Loucy (cell line): ENCODE results near the gene USP34.
"Not testable (repeated sequence)": the region's sequence is repeated elsewhere in the genome, so short reads cannot be mapped to it uniquely, and the experiment has no call there.

ENCODE experiments used
- H2AFZ ChIP-seq: fragments of 200-600 bp; sonication (generic); 2 replicates; pipeline ENCODE4 v1.6.0; 2016; ENCODE audit warnings: antibody characterized with exemption, mild to moderate bottlenecking, low read length, moderate library complexity
- H3F3A ChIP-seq: fragments of 200-600 bp; 2 replicates; pipeline ENCODE4 v1.6.0; 2016; ENCODE audit warnings: antibody characterized with exemption, low read depth, mild to moderate bottlenecking
- H3K27me3 ChIP-seq: fragments of 200-600 bp; sonication (generic); 2 replicates; pipeline ENCODE4 v1.6.1; 2014; ENCODE audit warnings: low read length, mild to moderate bottlenecking; ENCODE audit not compliant: insufficient read depth, poor library complexity, severe bottlenecking
- H3K36me3 ChIP-seq: fragments of 200-600 bp; sonication (generic); 2 replicates; pipeline ENCODE4 v1.6.1; 2016; ENCODE audit warnings: low read length; ENCODE audit not compliant: insufficient read depth
- H3K4me1 ChIP-seq: fragments of 200-600 bp; sonication (generic); 2 replicates; pipeline ENCODE4 v1.5.1; 2014; ENCODE audit warnings: low read length, mild to moderate bottlenecking; ENCODE audit not compliant: insufficient read depth, poor library complexity, severe bottlenecking
- H3K4me2 ChIP-seq: fragments of 200-600 bp; sonication (generic); 2 replicates; pipeline ENCODE4 v1.6.0; 2014; ENCODE audit warnings: antibody characterized with exemption, low read length, low read depth, mild to moderate bottlenecking; ENCODE audit not compliant: poor library complexity, severe bottlenecking
- H3K4me3 ChIP-seq: fragments of 200-600 bp; sonication (generic); 2 replicates; pipeline ENCODE4 v1.5.1; 2014; ENCODE audit warnings: low read length, mild to moderate bottlenecking, mixed read lengths; ENCODE audit not compliant: poor library complexity, severe bottlenecking
- H3K79me2 ChIP-seq: fragments of 200-600 bp; sonication (generic); 2 replicates; pipeline ENCODE4 v1.6.1; 2014; ENCODE audit warnings: low read length; ENCODE audit not compliant: insufficient read depth
- H3K9ac ChIP-seq: fragments of 200-600 bp; sonication (generic); 2 replicates; pipeline ENCODE4 v1.6.0; 2014; ENCODE audit warnings: mild to moderate bottlenecking, low read depth, low read length, moderate library complexity; ENCODE audit not compliant: poor library complexity, severe bottlenecking
- H3K9me2 ChIP-seq: fragments of 200-600 bp; sonication (generic); replicated peaks from 2 replicates; pipeline ENCODE4 v1.6.1; 2016; ENCODE audit warnings: low read depth, low read length, mixed read lengths
- H3K9me3 ChIP-seq: fragments of 200-600 bp; sonication (generic); 2 replicates; pipeline ENCODE4 v1.6.1; 2014; ENCODE audit warnings: mild to moderate bottlenecking, antibody characterized with exemption, low read length, low read depth; ENCODE audit not compliant: insufficient read depth
- H4K20me1 ChIP-seq: fragments of 200-600 bp; sonication (generic); 2 replicates; pipeline ENCODE4 v1.6.0; 2014; ENCODE audit warnings: antibody characterized with exemption, low read length, mild to moderate bottlenecking; ENCODE audit not compliant: insufficient read depth, poor library complexity, severe bottlenecking
- CTCF ChIP-seq: fragments of 200-600 bp; sonication (generic); conservative IDR thresholded peaks from 2 replicates; pipeline ENCODE4 v1.5.1; 2014; ENCODE audit warnings: mild to moderate bottlenecking, antibody characterized with exemption, low read length
- EZH2phosphoT487 ChIP-seq: fragments of 200-600 bp; IDR thresholded peaks from 2 replicates; pipeline ENCODE4 v1.6.1; 2018; ENCODE audit warnings: antibody characterized with exemption, mild to moderate bottlenecking, moderate library complexity, borderline replicate concordance

The USP34 gene

DNA sequence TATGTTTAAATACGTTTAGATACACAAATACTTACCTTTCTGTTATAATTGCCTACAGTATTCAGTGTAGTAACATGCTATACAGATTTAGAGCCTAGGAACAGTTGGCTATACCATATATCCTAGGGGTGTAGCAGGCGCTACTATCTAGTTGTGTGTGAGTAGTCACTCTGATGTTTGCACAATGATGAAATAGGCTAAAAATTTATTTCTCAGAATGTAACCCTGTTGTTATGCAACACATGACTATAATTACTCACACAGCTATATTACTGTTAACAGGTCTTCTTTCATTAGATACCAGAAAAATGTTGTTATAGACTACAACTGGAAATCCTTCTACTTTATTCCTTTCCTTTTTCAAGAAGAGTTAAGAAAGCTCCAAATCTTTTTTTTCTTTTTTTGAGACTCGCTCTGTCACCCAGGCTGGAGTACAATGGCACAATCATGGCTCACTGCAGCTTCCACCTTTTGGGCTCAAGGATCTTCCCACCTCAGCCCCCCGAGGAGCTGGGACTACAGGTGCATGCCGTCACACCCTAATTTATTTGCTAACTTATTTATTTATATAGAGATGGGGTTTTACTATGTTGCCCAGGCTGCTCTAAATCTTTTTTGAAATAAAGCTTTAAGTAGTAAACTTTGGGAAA lies 260.4 kb downstream of the USP34 start:
- no peak overlapping the region for H3K4me3 ChIP-seq
- no peak overlapping the region for H3K9ac ChIP-seq
- no peaks in the 10 kb centered on the region for H3K79me2 ChIP-seq
- no peaks in the 10 kb centered on the region for H4K20me1 ChIP-seq
- H3K4me1 ChIP-seq: no peaks in the 10 kb centered on the region
- TF ChIP-seq EZH2phosphoT487 (no peak), CTCF (no peak)
- no peaks in the 10 kb centered on the region for H3K9me2 ChIP-seq
- H3F3A ChIP-seq: no peaks in the 10 kb centered on the region
- no peak overlapping the region for H3K4me2 ChIP-seq
- no peak overlapping the region for H2AFZ ChIP-seq
- H3K27me3 ChIP-seq: no peaks in the 10 kb centered on the region
- H3K36me3 ChIP-seq: peaks cover 42% of the 10 kb centered on the region; the same call in 1 of the 2 replicates
- H3K9me3 ChIP-seq: no peaks in the 10 kb centered on the region

DNA sequence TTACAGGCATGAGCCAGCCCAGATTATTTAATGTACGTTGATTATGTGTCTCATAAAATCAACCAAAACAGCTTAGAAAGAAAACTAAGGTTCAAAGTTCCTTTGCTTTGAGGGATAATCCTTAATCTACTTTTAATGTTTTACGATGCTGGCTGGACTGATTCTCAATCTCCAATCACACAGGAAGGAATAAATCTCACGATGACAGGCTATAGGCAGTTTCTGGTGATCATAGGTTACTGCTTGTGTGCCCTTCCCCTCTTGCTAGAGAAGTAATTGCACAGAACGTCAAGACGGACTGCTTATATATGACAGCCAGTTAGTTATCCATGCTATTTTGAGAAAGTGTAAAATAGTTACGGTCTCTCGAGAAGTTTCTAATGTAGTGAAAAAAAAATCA lies 265.8 kb downstream of the USP34 start:
- Histone ChIP-seq H3K4me3 (no peak overlapping the region), H3K27me3 (no peaks in the 10 kb centered on the region), H3K79me2 (no peaks in the 10 kb centered on the region), H3K9ac (no peak overlapping the region), H3K9me3 (no peaks in the 10 kb centered on the region), H2AFZ (no peak overlapping the region), H3K4me2 (no peak overlapping the region), H3F3A (no peaks in the 10 kb centered on the region), H3K4me1 (no peaks in the 10 kb centered on the region), H4K20me1 (no peaks in the 10 kb centered on the region), H3K9me2 (no peaks in the 10 kb centered on the region), H3K36me3 (peaks cover 57% of the 10 kb centered on the region; the same call in 1 of the 2 replicates)
- TF ChIP-seq EZH2phosphoT487 (no peak), CTCF (no peak)

GRCh38 chr2:61196671-61197070 lies 274.2 kb downstream of the USP34 start:
- H4K20me1 ChIP-seq: no peaks in the 10 kb centered on the region
- H3K79me2 ChIP-seq: no peaks in the 10 kb centered on the region
- H3F3A ChIP-seq: no peaks in the 10 kb centered on the region
- no peaks in the 10 kb centered on the region for H3K9me2 ChIP-seq
- no peak overlapping the region for H3K4me2 ChIP-seq
- no peak overlapping the region for H3K9ac ChIP-seq
- H3K27me3 ChIP-seq: no peaks in the 10 kb centered on the region
- H3K9me3 ChIP-seq: no peaks in the 10 kb centered on the region
- H3K4me1 ChIP-seq: no peaks in the 10 kb centered on the region
- H2AFZ ChIP-seq: no peak overlapping the region
- TF ChIP-seq CTCF (no peak), EZH2phosphoT487 (no peak)
- 0 out of 2 replicates have a peak, but pooled peaks cover 2% of the 10 kb centered on the region for H3K36me3 ChIP-seq
- H3K4me3 ChIP-seq: no peak overlapping the region

DNA sequence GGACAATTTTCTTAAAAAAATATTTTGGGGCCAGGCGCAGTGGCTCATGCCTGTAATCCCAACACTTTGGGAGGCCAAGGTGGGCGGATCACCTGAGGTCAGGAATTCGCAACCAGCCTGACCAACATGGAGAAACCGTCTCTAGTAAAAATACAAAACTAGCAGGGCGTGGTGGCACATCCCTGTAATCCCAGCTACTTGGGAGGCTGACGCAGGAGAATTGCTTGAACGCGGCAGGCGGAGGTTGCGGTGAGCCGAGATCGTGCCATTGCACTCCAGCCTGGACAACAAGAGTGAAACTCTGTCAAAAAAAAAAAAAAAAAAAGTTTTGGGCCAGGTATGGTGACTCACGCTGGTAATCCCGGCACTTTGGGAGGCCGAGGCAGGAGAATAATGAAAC lies 276.2 kb downstream of the USP34 start:
- not testable (repeated sequence) for H2AFZ ChIP-seq, H3K4me2 ChIP-seq, H3F3A ChIP-seq

More for the DNA sequence above, 276.2 kb downstream of the USP34 start:
- not testable (repeated sequence) for H3K4me3 ChIP-seq, H3K79me2 ChIP-seq, H3K9me3 ChIP-seq, H3K4me1 ChIP-seq, H3K9ac ChIP-seq, H4K20me1 ChIP-seq, H3K27me3 ChIP-seq, H3K9me2 ChIP-seq
- H3K36me3 ChIP-seq: peaks cover 10% of the 10 kb centered on the region; the same call in 1 of the 2 replicates
